H9 (cell line): Measurements from ENCODE around the gene MRFAP1. TPM values are rescaled to one million over a fixed set of nuclear protein-coding genes. Genes with fewer than 3 reads are reported as not detected.

ENCODE experiments used
- DNase-seq: peaks from one replicate; pipeline ENCODE4 v3.0.0-alpha.2; 2017
- H2AFZ ChIP-seq: one replicate; pipeline ENCODE4 v1.6.1; 2013; ENCODE audit warnings: mild to moderate bottlenecking, low read length, control low read depth, moderate library complexity
- H2AK5ac ChIP-seq: 2 replicates; pipeline ENCODE4 v1.6.1; 2013; ENCODE audit warnings: low read length, control low read depth, mixed read lengths; ENCODE audit not compliant: insufficient read length
- H2BK120ac ChIP-seq: one replicate; pipeline ENCODE4 v1.6.1; 2013; ENCODE audit warnings: low read depth, mild to moderate bottlenecking, low read length, control low read depth, inconsistent platforms; ENCODE audit not compliant: poor library complexity, severe bottlenecking
- H2BK12ac ChIP-seq: 2 replicates; pipeline ENCODE4 v1.6.1; 2013; ENCODE audit warnings: low read length, control low read depth, mixed read lengths, low read depth; ENCODE audit not compliant: insufficient read length
- H2BK15ac ChIP-seq: 2 replicates; pipeline ENCODE4 v1.6.1; 2013; ENCODE audit warnings: low read depth, low read length, control low read depth
- H2BK20ac ChIP-seq: one replicate; pipeline ENCODE4 v1.6.1; 2013; ENCODE audit warnings: low read depth, mild to moderate bottlenecking, low read length, control low read depth, inconsistent platforms; ENCODE audit not compliant: poor library complexity, severe bottlenecking
- H2BK5ac ChIP-seq: 2 replicates; pipeline ENCODE4 v1.6.1; 2013; ENCODE audit warnings: low read length, control low read depth, mixed read lengths; ENCODE audit not compliant: insufficient read length
- H3K14ac ChIP-seq: 2 replicates; pipeline ENCODE4 v1.6.1; 2013; ENCODE audit warnings: low read length, control low read depth; ENCODE audit not compliant: insufficient read depth
- H3K18ac ChIP-seq: 2 replicates; pipeline ENCODE4 v1.6.1; 2013; ENCODE audit warnings: low read depth, mild to moderate bottlenecking, mixed read lengths, low read length, control low read depth; ENCODE audit not compliant: insufficient read length
- H3K23ac ChIP-seq: 2 replicates; pipeline ENCODE4 v1.6.1; 2013; ENCODE audit warnings: low read length, control low read depth, mixed read lengths, low read depth; ENCODE audit not compliant: insufficient read length
- H3K23me2 ChIP-seq: 2 replicates; pipeline ENCODE4 v1.6.1; 2013; ENCODE audit warnings: low read depth, mild to moderate bottlenecking, mixed read lengths, low read length, control low read depth; ENCODE audit not compliant: insufficient read length, poor library complexity, severe bottlenecking
- H3K27ac ChIP-seq: 2 replicates; pipeline ENCODE4 v1.5.1; 2013; ENCODE audit warnings: low read length, control low read depth, mixed read lengths, low read depth; ENCODE audit not compliant: insufficient read length
- H3K27me3 ChIP-seq: 2 replicates; pipeline ENCODE4 v1.6.1; 2013; ENCODE audit warnings: low read length, control low read depth, inconsistent platforms; ENCODE audit not compliant: insufficient read depth
- H3K4ac ChIP-seq: 2 replicates; pipeline ENCODE4 v1.6.1; 2013; ENCODE audit warnings: low read depth, mild to moderate bottlenecking, control low read depth, inconsistent platforms, low read length, moderate library complexity
- H3K4me1 ChIP-seq: 2 replicates; pipeline ENCODE4 v1.6.1; 2013; ENCODE audit warnings: low read length, control low read depth, inconsistent platforms; ENCODE audit not compliant: insufficient read depth
- H3K4me2 ChIP-seq: 2 replicates; pipeline ENCODE4 v1.6.1; 2013; ENCODE audit warnings: low read length, control low read depth, mixed read lengths; ENCODE audit not compliant: insufficient read length, insufficient read depth
- H3K56ac ChIP-seq: 2 replicates; pipeline ENCODE4 v1.6.1; 2013; ENCODE audit warnings: low read depth, mild to moderate bottlenecking, mixed read lengths, low read length, control low read depth; ENCODE audit not compliant: insufficient read length
- H3K79me1 ChIP-seq: 2 replicates; pipeline ENCODE4 v1.6.1; 2013; ENCODE audit warnings: low read depth, mild to moderate bottlenecking, moderate library complexity, low read length, control low read depth, inconsistent platforms; ENCODE audit not compliant: insufficient read depth, poor library complexity, severe bottlenecking
- H3K79me2 ChIP-seq: 2 replicates; pipeline ENCODE4 v1.6.1; 2013; ENCODE audit warnings: low read length, control low read depth, inconsistent platforms; ENCODE audit not compliant: insufficient read depth
- H3K9ac ChIP-seq: 2 replicates; pipeline ENCODE4 v1.6.1; 2013; ENCODE audit warnings: low read length, control low read depth, mixed read lengths; ENCODE audit not compliant: insufficient read length; ENCODE audit errors: extremely low read depth
- H3K9me3 ChIP-seq: one replicate; pipeline ENCODE4 v1.6.1; 2013; ENCODE audit warnings: low read depth, low read length, inconsistent platforms; ENCODE audit not compliant: control insufficient read depth
- H3T11ph ChIP-seq: one replicate; pipeline ENCODE4 v1.6.1; 2013; ENCODE audit warnings: mild to moderate bottlenecking, low read length, control low read depth, inconsistent platforms
- H4K20me1 ChIP-seq: one replicate; pipeline ENCODE4 v1.6.1; 2013; ENCODE audit not compliant: control insufficient read depth, insufficient read length, insufficient read depth
- H4K5ac ChIP-seq: 2 replicates; pipeline ENCODE4 v1.6.1; 2013; ENCODE audit warnings: low read depth, mild to moderate bottlenecking, mixed read lengths, low read length, control low read depth; ENCODE audit not compliant: insufficient read length
- H4K8ac ChIP-seq: replicated peaks from 2 replicates; pipeline ENCODE4 v1.6.1; 2013; ENCODE audit warnings: low read length, control low read depth, mixed read lengths, low read depth; ENCODE audit not compliant: insufficient read length
- H4K91ac ChIP-seq: 2 replicates; pipeline ENCODE4 v1.6.1; 2013; ENCODE audit warnings: low read depth, mild to moderate bottlenecking, moderate library complexity, mixed read lengths, low read length, control low read depth; ENCODE audit not compliant: insufficient read length
- H3K27ac Mint-ChIP-seq, 3 experiments: 2 replicates in 2 of 3; 3 replicates in 1 of 3; pipeline ENCODE4 v1.8.0; 2020 to 2021; ENCODE audit warnings: mixed read lengths in 3 of 3, mild to moderate bottlenecking in 1 of 3, moderate library complexity in 1 of 3
- H3K27me3 Mint-ChIP-seq: 2 replicates; pipeline ENCODE4 v1.8.0; 2021; ENCODE audit warnings: low read depth, mild to moderate bottlenecking, moderate library complexity, mixed read lengths
- H3K36me3 Mint-ChIP-seq, 3 experiments: 2 replicates in 2 of 3; 3 replicates in 1 of 3; pipeline ENCODE4 v1.8.0; 2020 to 2021; ENCODE audit warnings: low read depth in 3 of 3, mixed read lengths in 3 of 3; ENCODE audit not compliant: insufficient read depth in 1 of 3
- H3K4me1 Mint-ChIP-seq, 2 experiments: 2 replicates each; pipeline ENCODE4 v1.8.0; 2020; ENCODE audit warnings: mixed read lengths in 2 of 2
- H3K4me3 Mint-ChIP-seq, 2 experiments: 2 replicates in 1 of 2; 3 replicates in 1 of 2; pipeline ENCODE4 v1.8.0; 2020 to 2021; ENCODE audit warnings: mild to moderate bottlenecking in 2 of 2, mixed read lengths in 2 of 2, moderate library complexity in 1 of 2
- H3K9me3 Mint-ChIP-seq, 2 experiments: 2 replicates in 1 of 2; 3 replicates in 1 of 2; pipeline ENCODE4 v1.8.0; 2020; ENCODE audit warnings: mild to moderate bottlenecking in 2 of 2, mixed read lengths in 2 of 2, moderate library complexity in 1 of 2
- CTCF ChIP-seq: fragments of 200-600 bp; sonication (generic); conservative IDR thresholded peaks from 3 replicates; pipeline ENCODE4 v1.8.0; 2021; ENCODE audit warnings: antibody characterized with exemption, mild to moderate bottlenecking
- WGBS: extraction: QIAGEN DNeasy Blood & Tissue Kit; methylation state at CpG from one replicate; pipeline ENCODE4 v1.1.7; 2013; ENCODE audit warnings: missing lambda C conversion rate, low lambda C conversion rate, mixed read lengths; ENCODE audit not compliant: insufficient read length; ENCODE audit errors: extremely low coverage; 5-methylcytosine and 5-hydroxymethylcytosine counted together
- total RNA-seq: library from RNA; stranded (reverse); gene quantifications from 2 replicates; pipeline ENCODE4 v1.2.1, GENCODE V29; 2021

Gene MRFAP1
- total RNA-seq, 1 experiment from 2014 or later: 328 TPM

- H3K79me2 ChIP-seq: no peaks in the 10 kb centered on the region
- no peak overlapping the region for H2BK120ac ChIP-seq
- no peak overlapping the region for H2AK5ac ChIP-seq
- DNase-seq: peak; percentile 81
- no peak overlapping the region for H2BK5ac ChIP-seq
- no peak overlapping the region; the same call in 1 of the 2 replicates for H3K4ac ChIP-seq
- H4K91ac ChIP-seq: no peak overlapping the region
- Mint-ChIP-seq H3K27ac (peak overlapping the region; percentile 40 to 95 (median 44); a peak in 3 of 7 replicates), H3K4me1 (peaks cover 14 to 30% of the 10 kb centered on the region in 2 experiments), H3K27me3 (peaks cover 24% of the 10 kb centered on the region), H3K4me3 (no peak overlapping the region), H3K9me3 (peaks cover 14 to 15% of the 10 kb centered on the region in 2 experiments), H3K36me3 (peaks cover 0 to 15% (median 6%) of the 10 kb centered on the region in 3 experiments; a peak in 6 of 7 replicates)
- no peak overlapping the region for H2BK20ac ChIP-seq
- TF ChIP-seq CTCF: no peak
- no CpG with 5 or more reads among the region's 23 CpGs for WGBS
- no peak overlapping the region for H3K56ac ChIP-seq
- H3K4me1 ChIP-seq: no peaks in the 10 kb centered on the region; the same call in 1 of the 2 replicates
- H3K9ac ChIP-seq: no peak overlapping the region
- H3K9me3 ChIP-seq: no peaks in the 10 kb centered on the region
- H3K23me2 ChIP-seq: no peaks in the 10 kb centered on the region
- no peak overlapping the region for H2AFZ ChIP-seq
- H3K14ac ChIP-seq: peak overlapping the region; percentile 9; the same call in 1 of the 2 replicates
- no peak overlapping the region for H3T11ph ChIP-seq
- no peak overlapping the region for H3K27ac ChIP-seq
- no peaks in the 10 kb centered on the region for H3K79me1 ChIP-seq
- no peak overlapping the region for H4K8ac ChIP-seq
- no peak overlapping the region for H4K5ac ChIP-seq
- no peak overlapping the region for H2BK12ac ChIP-seq
- no peak overlapping the region for H3K4me2 ChIP-seq
- H3K18ac ChIP-seq: no peak overlapping the region
- H3K23ac ChIP-seq: no peak overlapping the region
- no peak overlapping the region for H2BK15ac ChIP-seq
- no peaks in the 10 kb centered on the region for H3K27me3 ChIP-seq
- H4K20me1 ChIP-seq: no peaks in the 10 kb centered on the region
These were observed 48.5 kb downstream of the MRFAP1 start for GRCh38 chr4:6688879-6689505.
